GM12873 (cell line): Measurements from ENCODE around the gene PPP1R13B.

Source experiments
- TF ChIP-seq, protein P1 (sequence below): IDR thresholded peaks from 2 replicates; pipeline ENCODE4 v1.5.1; 2012; ENCODE audit warnings: low read depth, mild to moderate bottlenecking, moderate library complexity, low read length, control low read depth; ENCODE audit not compliant: insufficient read depth; ENCODE audit errors: missing control alignments

PPP1R13B gene

DNA sequence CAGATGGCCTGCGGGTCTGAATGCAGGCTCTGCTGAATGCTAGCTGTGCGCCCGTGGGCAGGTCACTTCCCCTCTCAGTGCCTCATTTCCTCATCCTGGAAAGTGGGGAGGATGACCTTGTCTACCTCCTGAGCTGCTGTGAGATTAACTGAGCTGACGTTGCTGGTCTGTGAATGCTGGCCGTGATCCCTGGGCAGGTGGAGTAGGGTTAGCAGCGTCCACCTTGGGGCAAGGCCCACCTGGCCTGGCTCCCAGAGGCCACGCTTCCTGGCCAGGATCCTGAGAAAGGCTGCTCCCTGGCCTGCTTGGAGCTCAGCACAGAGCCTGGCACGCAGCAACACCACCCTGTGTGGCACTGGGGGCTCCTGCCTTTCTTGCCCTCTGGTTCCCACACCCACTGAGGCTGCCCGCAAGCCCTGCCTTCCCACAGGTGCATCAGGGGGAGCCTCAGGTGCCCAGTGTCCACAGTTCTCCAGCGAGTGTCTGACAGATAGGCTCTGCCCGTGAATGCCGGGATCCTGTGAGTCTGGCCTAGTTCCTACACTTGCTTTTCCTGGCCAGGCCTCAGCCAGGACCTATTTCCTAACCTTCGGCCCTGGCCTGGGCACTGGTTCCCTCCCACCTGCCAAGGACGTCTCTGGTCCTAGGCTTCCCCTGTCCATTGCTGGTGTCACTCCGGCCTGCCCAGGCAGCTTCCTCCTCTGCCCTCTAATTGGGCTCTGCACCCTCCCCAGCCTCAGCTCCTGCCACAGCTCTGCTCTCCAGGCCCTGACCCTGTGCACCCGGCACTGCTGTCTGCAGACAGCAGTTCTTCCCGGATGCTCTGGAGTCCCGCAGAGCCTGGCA lies 43.7 kb upstream of the PPP1R13B start:
- TF ChIP-seq, protein P1, sequence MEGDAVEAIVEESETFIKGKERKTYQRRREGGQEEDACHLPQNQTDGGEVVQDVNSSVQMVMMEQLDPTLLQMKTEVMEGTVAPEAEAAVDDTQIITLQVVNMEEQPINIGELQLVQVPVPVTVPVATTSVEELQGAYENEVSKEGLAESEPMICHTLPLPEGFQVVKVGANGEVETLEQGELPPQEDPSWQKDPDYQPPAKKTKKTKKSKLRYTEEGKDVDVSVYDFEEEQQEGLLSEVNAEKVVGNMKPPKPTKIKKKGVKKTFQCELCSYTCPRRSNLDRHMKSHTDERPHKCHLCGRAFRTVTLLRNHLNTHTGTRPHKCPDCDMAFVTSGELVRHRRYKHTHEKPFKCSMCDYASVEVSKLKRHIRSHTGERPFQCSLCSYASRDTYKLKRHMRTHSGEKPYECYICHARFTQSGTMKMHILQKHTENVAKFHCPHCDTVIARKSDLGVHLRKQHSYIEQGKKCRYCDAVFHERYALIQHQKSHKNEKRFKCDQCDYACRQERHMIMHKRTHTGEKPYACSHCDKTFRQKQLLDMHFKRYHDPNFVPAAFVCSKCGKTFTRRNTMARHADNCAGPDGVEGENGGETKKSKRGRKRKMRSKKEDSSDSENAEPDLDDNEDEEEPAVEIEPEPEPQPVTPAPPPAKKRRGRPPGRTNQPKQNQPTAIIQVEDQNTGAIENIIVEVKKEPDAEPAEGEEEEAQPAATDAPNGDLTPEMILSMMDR = no peak

DNA sequence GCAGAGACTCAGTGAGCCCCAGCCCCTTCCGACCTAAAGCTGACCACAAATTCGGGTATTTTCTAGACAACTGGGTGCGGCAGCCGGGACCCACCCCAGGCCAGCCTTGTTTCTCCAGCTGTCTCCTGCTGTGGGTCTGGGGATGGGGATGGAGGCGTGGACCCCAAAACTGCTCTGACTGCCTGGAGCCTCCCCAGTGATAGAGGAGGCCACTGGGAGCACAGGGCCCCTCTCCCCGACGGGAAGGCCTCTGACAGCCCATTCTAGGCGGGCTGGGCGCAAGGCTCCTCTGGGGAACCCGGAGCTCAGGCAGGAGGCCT lies 42.6 kb upstream of the PPP1R13B start:
- TF ChIP-seq, protein P1 = no peak

GRCh38 chr14:103889313-103890051 lies 42.1 kb upstream of the PPP1R13B start:
- TF ChIP-seq, protein P1 = no peak

DNA sequence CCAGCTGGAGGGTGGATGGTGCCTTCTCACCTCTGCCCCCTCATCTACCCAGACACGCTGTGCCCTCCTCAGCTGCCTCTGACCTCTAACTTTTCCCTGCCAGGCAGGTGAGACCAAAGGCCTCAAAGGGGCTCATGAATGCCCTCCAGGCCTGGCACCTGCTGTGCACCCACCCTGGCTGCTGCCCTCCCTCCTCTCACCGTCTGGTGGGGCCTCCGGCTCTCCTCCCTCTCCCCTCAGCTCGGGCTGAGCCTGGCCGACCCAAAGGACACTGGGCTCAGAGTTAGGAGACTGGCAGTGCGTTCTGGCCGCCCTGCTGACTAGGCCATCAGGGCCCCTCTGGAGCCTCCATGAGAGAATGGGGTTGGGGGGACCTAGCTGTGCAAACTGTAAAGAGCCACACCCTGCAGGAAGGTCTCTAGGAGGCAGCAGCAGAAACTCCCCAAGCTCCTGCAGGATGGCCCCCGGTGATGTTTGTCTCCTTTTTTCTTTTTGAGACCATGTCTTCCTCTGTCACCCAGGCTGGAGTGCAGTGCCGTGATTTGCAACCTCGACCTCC lies 40.3 kb upstream of the PPP1R13B start:
- TF ChIP-seq, protein P1 = no peak

- TF ChIP-seq, protein P1 = no peak
Measured at GRCh38 chr14:103887170-103887501, 39.8 kb upstream of the PPP1R13B start.

DNA sequence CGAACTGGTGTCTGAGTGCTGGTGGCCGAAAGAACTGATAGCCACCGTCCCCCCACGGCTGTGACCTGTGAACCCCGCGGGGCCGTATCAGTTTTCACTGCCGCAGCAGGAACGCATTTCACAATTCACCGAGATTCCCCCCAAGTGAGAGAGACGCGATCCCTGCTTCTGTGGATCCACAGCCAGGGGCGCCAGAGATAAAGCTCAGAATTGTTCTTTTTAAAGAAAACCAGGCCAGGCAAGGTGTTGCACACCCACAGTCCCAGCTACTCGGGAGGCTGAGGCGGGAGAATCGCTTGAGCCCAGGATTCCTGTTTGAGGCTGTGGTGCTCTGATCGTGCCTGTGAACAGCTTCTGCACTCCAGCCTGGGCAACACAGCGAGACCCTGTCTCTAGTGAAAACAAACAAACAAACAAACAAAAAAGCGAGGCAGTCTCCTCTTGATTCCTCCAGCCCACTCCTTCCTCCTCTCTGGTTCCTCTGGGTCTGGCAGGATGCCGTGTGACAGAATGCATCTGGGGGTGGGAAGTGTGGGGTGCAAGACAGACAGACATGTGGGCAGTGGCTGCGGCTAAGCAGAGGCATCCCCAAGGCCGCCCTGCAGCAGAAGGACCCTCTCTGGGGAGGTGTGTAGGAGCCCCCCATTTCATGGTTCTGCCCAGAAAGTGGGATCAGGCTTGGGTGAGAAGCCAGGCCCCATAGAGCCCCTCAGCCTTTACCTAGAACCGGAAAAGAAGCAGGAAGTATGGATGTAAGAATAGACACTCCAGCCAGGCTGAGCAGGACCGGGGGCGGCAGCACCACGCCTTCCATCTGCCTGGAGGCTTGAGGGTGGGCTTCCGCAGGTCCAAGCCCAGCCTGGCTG lies 39.2 kb upstream of the PPP1R13B start:
- TF ChIP-seq, protein P1 = no peak
